ENCODE results near the gene ACBD7. TPM values are rescaled to one million over a fixed set of nuclear protein-coding genes. Genes with fewer than 3 reads are reported as not detected.

ACBD7 gene
- total RNA-seq, 1 donor from 2014 or later, result not detected

GRCh38 chr10:15121707-15122106, 33.1 kb upstream of the ACBD7 start:
- Histone ChIP-seq H3K27me3 (no peaks in the 10 kb centered on the region), H3K9me3 (no peaks in the 10 kb centered on the region), H3K4me1 (no peaks in the 10 kb centered on the region), H3K27ac (no peak overlapping the region), H3K36me3 (peaks cover 0 to 38% of the 10 kb centered on the region in 2 donors), H3K4me3 (no peak overlapping the region)
- TF ChIP-seq CTCF (IDR thresholded peaks at IDR 0.05) (no peak), POLR2AphosphoS5 (IDR thresholded peaks at IDR 0.05; ENCODE audit: insufficient read depth in 1 of 2, low read depth in 1 of 2) (no peak), POLR2A (IDR thresholded peaks at IDR 0.05) (no peak)
- intact Hi-C loops (cut with DNase I), result no loop called here
- DNase-seq (ENCODE audit: extremely low spot score in 2 of 2), result no peak

DNA sequence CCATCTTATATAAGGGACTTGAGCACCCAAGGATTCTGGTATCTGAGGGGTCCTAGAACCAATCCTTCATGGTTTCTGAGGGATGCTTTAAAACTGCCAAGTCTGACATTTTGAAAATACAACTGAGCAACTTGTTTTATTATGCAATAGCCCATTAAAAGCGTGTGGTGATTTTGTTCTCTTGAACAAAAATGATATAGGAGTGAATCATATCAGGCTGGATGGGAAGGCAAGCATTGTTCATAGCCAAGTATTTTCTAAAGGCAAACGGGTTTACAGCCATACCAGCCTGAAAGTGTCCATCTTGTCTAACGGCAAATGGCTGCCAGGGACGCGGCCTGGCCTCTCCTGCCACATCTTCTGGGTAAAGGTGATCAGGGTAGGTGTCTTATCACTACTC, 31.9 kb upstream of the ACBD7 start:
- Histone ChIP-seq H3K4me1 (no peaks in the 10 kb centered on the region), H3K4me3 (no peak overlapping the region), H3K27ac (no peak overlapping the region), H3K9me3 (no peaks in the 10 kb centered on the region), H3K27me3 (no peaks in the 10 kb centered on the region), H3K36me3 (peaks cover 0 to 28% of the 10 kb centered on the region in 2 donors)
- TF ChIP-seq POLR2AphosphoS5 (IDR thresholded peaks at IDR 0.05; ENCODE audit: insufficient read depth in 1 of 2, low read depth in 1 of 2), result no peak
- no peak for TF ChIP-seq POLR2A (IDR thresholded peaks at IDR 0.05)
- no peak for TF ChIP-seq CTCF (IDR thresholded peaks at IDR 0.05)
- DNase-seq (ENCODE audit: extremely low spot score in 2 of 2), result no peak
- intact Hi-C loops (cut with DNase I), result no loop called here

DNA sequence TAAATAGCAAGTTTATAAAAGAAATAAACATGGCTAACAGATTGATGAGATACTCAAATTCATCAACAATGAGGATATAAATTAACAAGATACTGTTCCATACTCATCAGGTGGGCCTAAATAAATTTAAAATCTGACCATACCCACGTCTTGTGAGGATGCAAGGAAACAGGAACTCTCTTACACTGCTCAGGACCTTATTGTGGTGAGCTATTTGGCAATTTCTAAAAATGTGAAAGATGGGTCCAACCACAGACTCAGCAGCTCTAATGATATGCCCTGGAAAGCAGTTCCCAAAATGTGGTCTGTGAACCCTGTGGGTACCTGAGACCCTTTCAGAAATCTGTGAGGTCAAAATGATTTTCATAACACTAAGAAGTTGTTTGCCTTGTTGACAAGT, 30.0 kb upstream of the ACBD7 start:
- no peaks in the 10 kb centered on the region for H3K4me1 ChIP-seq
- H3K27me3 ChIP-seq, result no peaks in the 10 kb centered on the region
- no peak for TF ChIP-seq POLR2A (IDR thresholded peaks at IDR 0.05)
- TF ChIP-seq POLR2AphosphoS5 (IDR thresholded peaks at IDR 0.05; ENCODE audit: insufficient read depth in 1 of 2, low read depth in 1 of 2), result no peak
- no peak for TF ChIP-seq CTCF (IDR thresholded peaks at IDR 0.05)
- H3K36me3 ChIP-seq, result peaks cover 0 to 22% of the 10 kb centered on the region in 2 donors
- intact Hi-C loops (cut with DNase I), result no loop called here
- H3K9me3 ChIP-seq, result no peaks in the 10 kb centered on the region
- no peak overlapping the region for H3K4me3 ChIP-seq
- no peak overlapping the region for H3K27ac ChIP-seq
- no peak for DNase-seq (ENCODE audit: extremely low spot score in 2 of 2)

GRCh38 chr10:15116225-15116624, 27.6 kb upstream of the ACBD7 start:
- H3K9me3 ChIP-seq, result no peaks in the 10 kb centered on the region
- H3K27ac ChIP-seq, result no peak overlapping the region
- DNase-seq (ENCODE audit: extremely low spot score in 2 of 2), result no peak
- peaks cover 0 to 37% of the 10 kb centered on the region in 2 donors for H3K36me3 ChIP-seq
- no peaks in the 10 kb centered on the region for H3K4me1 ChIP-seq
- intact Hi-C loops (cut with DNase I), result no loop called here
- no peaks in the 10 kb centered on the region for H3K27me3 ChIP-seq
- no peak overlapping the region for H3K4me3 ChIP-seq
- TF ChIP-seq POLR2A (IDR thresholded peaks at IDR 0.05), result no peak
- no peak for TF ChIP-seq POLR2AphosphoS5 (IDR thresholded peaks at IDR 0.05; ENCODE audit: insufficient read depth in 1 of 2, low read depth in 1 of 2)
- TF ChIP-seq CTCF (IDR thresholded peaks at IDR 0.05), result no peak

GRCh38 chr10:15113766-15114165, 25.2 kb upstream of the ACBD7 start:
- TF ChIP-seq POLR2AphosphoS5 (IDR thresholded peaks at IDR 0.05; ENCODE audit: insufficient read depth in 1 of 2, low read depth in 1 of 2) (no peak), CTCF (IDR thresholded peaks at IDR 0.05) (no peak), POLR2A (IDR thresholded peaks at IDR 0.05) (no peak)
- peaks cover 0 to 37% of the 10 kb centered on the region in 2 donors for H3K36me3 ChIP-seq
- no peaks in the 10 kb centered on the region for H3K27me3 ChIP-seq
- no peak for DNase-seq (ENCODE audit: extremely low spot score in 2 of 2)
- H3K4me1 ChIP-seq, result no peaks in the 10 kb centered on the region
- H3K27ac ChIP-seq, result no peak overlapping the region
- H3K4me3 ChIP-seq, result no peak overlapping the region
- no peaks in the 10 kb centered on the region for H3K9me3 ChIP-seq
- intact Hi-C loops (cut with DNase I), result no loop called here

All from vagina (tissue), 2 donors.